Keratinocyte (primary cell): ENCODE results near the gene N4BP2.

ENCODE experiments used
- EZH2 ChIP-seq: IDR thresholded peaks from one replicate; pipeline ENCODE4 v1.6.1; 2012; ENCODE audit warnings: inconsistent platforms, mild to moderate bottlenecking, low read length, moderate library complexity
- TF ChIP-seq, protein P1 (sequence below), 3 experiments: IDR thresholded peaks in 1 of 3; conservative IDR thresholded peaks in 1 of 3; optimal IDR thresholded peaks in 1 of 3; 2 replicates in 2 of 3; 3 replicates in 1 of 3; pipeline versions ENCODE3 to v1.5.1; 2011; ENCODE audit warnings: low read length in 3 of 3, mild to moderate bottlenecking in 3 of 3, moderate library complexity in 2 of 3, control low read depth in 1 of 3, inconsistent platforms in 1 of 3; ENCODE audit not compliant: insufficient read depth in 2 of 3; ENCODE audit errors: extremely low read depth in 1 of 3

DNA sequence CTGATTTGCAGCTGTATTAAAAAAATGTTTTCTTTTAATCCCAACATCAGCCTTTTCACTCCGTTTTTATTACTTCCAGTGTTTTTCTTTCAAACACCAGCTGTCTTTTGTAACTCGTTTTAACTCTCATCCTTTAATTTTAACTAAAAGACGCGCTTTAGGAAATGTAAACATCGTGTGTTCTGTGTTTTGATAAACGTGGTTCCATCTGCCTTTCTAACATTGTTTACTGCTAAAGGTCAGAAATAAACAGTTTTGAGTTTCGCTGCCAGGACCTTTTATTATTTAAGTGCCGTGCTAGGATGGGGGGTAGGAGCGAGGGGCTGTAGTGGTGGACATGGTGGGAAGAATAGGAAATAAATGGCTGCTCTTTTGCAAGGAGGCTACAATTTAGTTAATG, 1.5 kb downstream of the N4BP2 start:
- TF ChIP-seq, protein P1, sequence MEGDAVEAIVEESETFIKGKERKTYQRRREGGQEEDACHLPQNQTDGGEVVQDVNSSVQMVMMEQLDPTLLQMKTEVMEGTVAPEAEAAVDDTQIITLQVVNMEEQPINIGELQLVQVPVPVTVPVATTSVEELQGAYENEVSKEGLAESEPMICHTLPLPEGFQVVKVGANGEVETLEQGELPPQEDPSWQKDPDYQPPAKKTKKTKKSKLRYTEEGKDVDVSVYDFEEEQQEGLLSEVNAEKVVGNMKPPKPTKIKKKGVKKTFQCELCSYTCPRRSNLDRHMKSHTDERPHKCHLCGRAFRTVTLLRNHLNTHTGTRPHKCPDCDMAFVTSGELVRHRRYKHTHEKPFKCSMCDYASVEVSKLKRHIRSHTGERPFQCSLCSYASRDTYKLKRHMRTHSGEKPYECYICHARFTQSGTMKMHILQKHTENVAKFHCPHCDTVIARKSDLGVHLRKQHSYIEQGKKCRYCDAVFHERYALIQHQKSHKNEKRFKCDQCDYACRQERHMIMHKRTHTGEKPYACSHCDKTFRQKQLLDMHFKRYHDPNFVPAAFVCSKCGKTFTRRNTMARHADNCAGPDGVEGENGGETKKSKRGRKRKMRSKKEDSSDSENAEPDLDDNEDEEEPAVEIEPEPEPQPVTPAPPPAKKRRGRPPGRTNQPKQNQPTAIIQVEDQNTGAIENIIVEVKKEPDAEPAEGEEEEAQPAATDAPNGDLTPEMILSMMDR (optimal IDR thresholded peaks at IDR 0.05 in 1 of 3, IDR thresholded peaks at IDR 0.05 in 1 of 3, conservative IDR thresholded peaks at IDR 0.05 in 1 of 3; ENCODE audit: extremely low read depth in 1 of 3, insufficient read depth in 2 of 3, low read length in 3 of 3): no peak
- TF ChIP-seq EZH2: no peak
